GM12872 (cell line): ENCODE results near the gene ZC3H7A.

Experiments
- TF ChIP-seq, protein P1 (sequence below): IDR thresholded peaks from 3 replicates; pipeline ENCODE4 v1.5.1; 2011; ENCODE audit warnings: low read depth, mild to moderate bottlenecking, low read length, moderate library complexity; ENCODE audit not compliant: insufficient read depth

Gene ZC3H7A

DNA sequence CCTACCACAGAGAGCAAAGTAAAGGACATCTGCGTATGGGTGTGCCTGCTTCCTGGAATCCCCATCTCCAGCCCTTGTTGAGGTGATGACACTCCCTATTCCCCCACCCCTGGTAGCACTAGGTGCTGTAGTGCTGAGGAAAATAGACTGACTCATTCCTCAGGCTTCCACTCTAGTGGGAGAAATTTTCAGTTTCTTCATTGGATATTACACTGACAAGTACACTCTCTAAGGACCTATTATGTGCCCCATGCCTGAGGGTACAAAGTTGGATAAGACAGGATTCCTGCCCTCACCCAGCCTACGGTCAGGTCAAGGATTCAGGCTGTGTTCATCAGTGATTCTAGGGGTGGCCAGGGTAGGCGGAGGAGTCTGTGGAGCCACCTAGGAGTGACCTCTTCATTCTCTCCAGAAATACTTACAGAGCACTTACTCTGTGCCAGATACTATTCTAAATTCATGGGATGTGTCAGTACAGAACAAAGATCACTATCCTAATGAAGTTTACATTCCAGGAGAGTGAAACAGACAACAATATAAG, 4.5 kb upstream of the ZC3H7A start:
- TF ChIP-seq, protein P1, sequence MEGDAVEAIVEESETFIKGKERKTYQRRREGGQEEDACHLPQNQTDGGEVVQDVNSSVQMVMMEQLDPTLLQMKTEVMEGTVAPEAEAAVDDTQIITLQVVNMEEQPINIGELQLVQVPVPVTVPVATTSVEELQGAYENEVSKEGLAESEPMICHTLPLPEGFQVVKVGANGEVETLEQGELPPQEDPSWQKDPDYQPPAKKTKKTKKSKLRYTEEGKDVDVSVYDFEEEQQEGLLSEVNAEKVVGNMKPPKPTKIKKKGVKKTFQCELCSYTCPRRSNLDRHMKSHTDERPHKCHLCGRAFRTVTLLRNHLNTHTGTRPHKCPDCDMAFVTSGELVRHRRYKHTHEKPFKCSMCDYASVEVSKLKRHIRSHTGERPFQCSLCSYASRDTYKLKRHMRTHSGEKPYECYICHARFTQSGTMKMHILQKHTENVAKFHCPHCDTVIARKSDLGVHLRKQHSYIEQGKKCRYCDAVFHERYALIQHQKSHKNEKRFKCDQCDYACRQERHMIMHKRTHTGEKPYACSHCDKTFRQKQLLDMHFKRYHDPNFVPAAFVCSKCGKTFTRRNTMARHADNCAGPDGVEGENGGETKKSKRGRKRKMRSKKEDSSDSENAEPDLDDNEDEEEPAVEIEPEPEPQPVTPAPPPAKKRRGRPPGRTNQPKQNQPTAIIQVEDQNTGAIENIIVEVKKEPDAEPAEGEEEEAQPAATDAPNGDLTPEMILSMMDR, result no peak

- TF ChIP-seq, protein P1, result no peak
These were observed 3.3 kb upstream of the ZC3H7A start for GRCh38 chr16:11800382-11800718.

DNA sequence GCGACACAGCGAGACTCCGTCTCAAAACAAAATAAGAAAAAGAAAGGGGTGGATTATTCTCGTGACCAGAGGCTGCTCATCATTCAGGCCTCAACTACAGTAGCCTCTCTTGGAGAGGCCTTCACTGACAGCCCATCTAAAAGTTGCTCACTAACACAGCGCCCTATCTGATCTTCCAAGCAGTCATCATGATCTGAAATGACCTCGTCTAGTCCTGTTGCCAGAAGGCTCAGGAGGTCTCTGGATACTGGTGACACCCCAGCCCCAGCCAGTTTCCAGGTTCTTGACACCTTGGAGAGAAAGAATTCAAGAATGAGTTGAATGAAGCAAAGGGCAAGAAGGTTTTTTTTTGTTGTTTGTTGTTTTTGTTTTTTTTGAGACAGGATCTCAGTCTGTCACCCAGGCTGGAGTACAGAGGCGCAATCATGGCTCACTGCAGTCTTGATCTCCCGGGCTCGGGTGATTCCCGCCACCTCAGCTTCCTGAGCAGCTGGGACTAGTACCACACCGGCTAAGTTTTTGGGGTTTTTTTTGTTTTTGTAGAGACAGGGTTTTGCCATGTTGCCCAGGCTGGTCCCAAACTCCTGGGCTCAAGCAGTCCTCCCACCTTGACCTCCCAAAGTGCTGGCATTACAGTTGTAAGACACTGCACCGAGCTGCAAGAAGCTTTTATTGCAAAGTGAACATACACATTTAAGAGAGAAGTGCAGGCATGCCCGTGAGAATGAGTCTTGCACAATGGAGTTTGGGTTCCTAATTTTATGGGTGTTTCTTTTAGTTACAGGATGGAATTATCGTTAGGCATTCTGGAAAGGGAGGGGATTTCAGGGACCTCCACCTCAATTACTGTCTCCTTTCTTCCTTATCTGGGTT, 2.7 kb upstream of the ZC3H7A start:
- TF ChIP-seq, protein P1, result no peak

- TF ChIP-seq, protein P1, result no peak
These were observed 1.9 kb upstream of the ZC3H7A start for GRCh38 chr16:11799017-11799381.

GRCh38 chr16:11797957-11798299, 870 bp upstream of the ZC3H7A start:
- TF ChIP-seq, protein P1, result no peak

DNA sequence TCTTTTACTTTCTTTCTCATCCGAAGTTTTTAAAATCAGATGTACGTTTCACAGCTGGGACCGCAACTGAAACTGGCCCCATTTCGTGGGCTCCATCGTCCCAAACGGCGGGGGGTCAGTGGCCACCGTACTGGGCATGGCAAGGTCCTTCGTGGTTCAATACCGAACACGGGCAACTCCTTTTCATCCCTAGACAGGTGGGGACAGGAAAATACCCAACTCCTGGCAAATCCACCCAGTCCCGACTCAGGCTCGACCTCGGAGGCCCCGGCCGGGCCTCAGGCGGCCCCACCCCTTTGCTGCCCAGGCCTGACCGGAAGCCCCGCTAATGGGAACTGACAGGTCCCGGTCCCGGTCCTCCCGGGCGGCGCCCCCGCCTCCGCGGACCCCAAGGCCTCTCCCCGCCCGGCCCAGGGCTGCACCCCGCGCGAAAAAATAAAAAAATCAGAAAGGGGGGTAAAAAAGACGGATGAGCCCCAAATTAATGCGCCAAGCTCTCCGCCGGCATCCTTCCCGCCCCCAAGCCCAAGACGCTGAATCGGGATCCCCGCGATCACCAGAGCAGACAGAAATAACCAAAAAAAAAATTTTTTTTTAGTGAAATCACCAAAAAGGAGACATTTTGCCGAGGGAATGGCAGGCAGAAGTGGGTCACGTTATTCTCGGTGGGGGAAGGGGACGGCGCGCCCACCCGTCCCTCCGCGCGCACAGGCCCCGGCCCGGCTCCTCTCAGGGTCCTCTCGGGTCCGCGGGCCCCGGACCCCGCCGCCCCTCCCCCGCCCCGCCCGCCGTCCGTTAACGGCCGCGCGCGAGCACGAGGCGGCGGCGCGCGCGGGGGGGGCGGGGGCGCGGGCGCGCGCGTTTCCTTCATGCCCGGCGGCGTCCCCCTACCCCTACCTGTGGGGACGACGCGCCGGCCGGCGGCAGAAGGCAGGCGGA, 562 bp downstream of the ZC3H7A start:
- TF ChIP-seq, protein P1, result no peak; the same call in 2 of the 3 replicates

- TF ChIP-seq, protein P1, result no peak
These were observed 1.2 kb downstream of the ZC3H7A start for GRCh38 chr16:11795887-11796226.
